Ascending aorta (tissue), 2 donors: Measurements from ENCODE around the gene CCL18. TPM values are rescaled to one million over a fixed set of nuclear protein-coding genes. Genes with fewer than 3 reads are reported as not detected.

Experiments used
- DNase-seq, 2 donors: peaks; one replicate each; pipeline ENCODE4 v3.0.0-alpha.2; 2019; ENCODE audit warnings: low spot score in 2 of 2
- H3K27ac ChIP-seq, 2 donors: fragments of 200-600 bp; sonication (generic); one replicate each; pipeline ENCODE4 v1.5.1; 2016 to 2017; ENCODE audit warnings: mild to moderate bottlenecking in 1 of 2
- H3K27me3 ChIP-seq: fragments of 200-600 bp; sonication (generic); one replicate; pipeline ENCODE4 v1.5.1; 2017
- H3K36me3 ChIP-seq, 2 donors: fragments of 200-600 bp; sonication (generic); one replicate each; pipeline ENCODE4 v1.5.1; 2016
- H3K4me1 ChIP-seq, 2 donors: fragments of 200-600 bp; sonication (generic); one replicate each; pipeline ENCODE4 v1.5.1; 2016 to 2017; ENCODE audit warnings: mild to moderate bottlenecking in 1 of 2
- H3K4me3 ChIP-seq, 2 donors: fragments of 200-600 bp; sonication (generic); one replicate each; pipeline ENCODE4 v1.5.1; 2016 to 2017; ENCODE audit warnings: mild to moderate bottlenecking in 1 of 2
- H3K9me3 ChIP-seq, 2 donors: fragments of 200-600 bp; sonication (generic); one replicate each; pipeline ENCODE4 v1.5.1; 2016
- CTCF ChIP-seq, 3 experiments: fragments of 200-600 bp in 2 of 3; fragments of 450-650 bp in 1 of 3; sonication (generic) in 2 of 3; IDR thresholded peaks; one replicate each; pipeline ENCODE4 v1.5.1; 2016 to 2019; ENCODE audit warnings: antibody characterized with exemption in 3 of 3, mild to moderate bottlenecking in 1 of 3, moderate library complexity in 1 of 3
- intact Hi-C: fragments of 100-400 bp; cut with DNase I; formaldehyde crosslinking; loops from one replicate; pipeline ENCODE4 v1.15.1; 2023
- total RNA-seq: library from RNA; depleted of rRNA; stranded (reverse); fragments of >200 nt; gene quantifications from one replicate; pipeline ENCODE4 v1.1.0, GENCODE V29; 2016

The CCL18 gene
- total RNA-seq, 1 donor from 2014 or later = not detected

GRCh38 chr17:36060816-36061215 is 3.3 kb upstream of the CCL18 start:
- Histone ChIP-seq H3K4me1 (no peaks in the 10 kb centered on the region), H3K9me3 (no peaks in the 10 kb centered on the region), H3K27me3 (no peaks in the 10 kb centered on the region), H3K4me3 (no peak overlapping the region), H3K36me3 (no peaks in the 10 kb centered on the region), H3K27ac (no peak overlapping the region)
- no peak for TF ChIP-seq CTCF (IDR thresholded peaks at IDR 0.05)
- DNase-seq = no peak
- intact Hi-C loops = no loop called here

GRCh38 chr17:36066365-36066985 is 2.4 kb downstream of the CCL18 start:
- Histone ChIP-seq H3K27ac (no peak overlapping the region), H3K4me3 (no peak overlapping the region), H3K36me3 (no peaks in the 10 kb centered on the region), H3K27me3 (no peaks in the 10 kb centered on the region), H3K9me3 (no peaks in the 10 kb centered on the region), H3K4me1 (no peaks in the 10 kb centered on the region)
- no peak for DNase-seq
- TF ChIP-seq CTCF (IDR thresholded peaks at IDR 0.05) = no peak
- intact Hi-C loops = no loop called here

- H3K4me3 ChIP-seq = no peak overlapping the region
- H3K9me3 ChIP-seq = no peaks in the 10 kb centered on the region
- DNase-seq = no peak
- intact Hi-C loops = no loop called here
- H3K4me1 ChIP-seq = no peaks in the 10 kb centered on the region
- H3K27ac ChIP-seq = no peak overlapping the region
- no peak for TF ChIP-seq CTCF (IDR thresholded peaks at IDR 0.05)
- no peaks in the 10 kb centered on the region for H3K36me3 ChIP-seq
- no peaks in the 10 kb centered on the region for H3K27me3 ChIP-seq
Measured at GRCh38 chr17:36068524-36068923, 4.5 kb downstream of the CCL18 start.

- Histone ChIP-seq H3K9me3 (no peaks in the 10 kb centered on the region), H3K4me1 (no peaks in the 10 kb centered on the region), H3K4me3 (no peak overlapping the region), H3K27me3 (no peaks in the 10 kb centered on the region), H3K36me3 (no peaks in the 10 kb centered on the region), H3K27ac (no peak overlapping the region)
- no peak for DNase-seq
- no peak for TF ChIP-seq CTCF (IDR thresholded peaks at IDR 0.05)
- intact Hi-C loops = no loop called here
Measured at GRCh38 chr17:36069136-36069535, 5.1 kb downstream of the CCL18 start.

GRCh38 chr17:36070427-36070826 is 6.4 kb downstream of the CCL18 start:
- intact Hi-C loops = no loop called here
- H3K36me3 ChIP-seq = no peaks in the 10 kb centered on the region
- TF ChIP-seq CTCF (IDR thresholded peaks at IDR 0.05) = no peak
- no peak overlapping the region for H3K27ac ChIP-seq
- no peaks in the 10 kb centered on the region for H3K27me3 ChIP-seq
- H3K4me1 ChIP-seq = no peaks in the 10 kb centered on the region
- no peak for DNase-seq
- no peaks in the 10 kb centered on the region for H3K9me3 ChIP-seq
- H3K4me3 ChIP-seq = no peak overlapping the region

GRCh38 chr17:36071751-36072150 is 7.7 kb downstream of the CCL18 start:
- no peak for TF ChIP-seq CTCF (IDR thresholded peaks at IDR 0.05)
- no peaks in the 10 kb centered on the region for H3K27me3 ChIP-seq
- no peaks in the 10 kb centered on the region for H3K9me3 ChIP-seq
- H3K4me3 ChIP-seq = no peak overlapping the region
- H3K4me1 ChIP-seq = no peaks in the 10 kb centered on the region
- no peak for DNase-seq
- H3K27ac ChIP-seq = no peak overlapping the region
- intact Hi-C loops = no loop called here
- no peaks in the 10 kb centered on the region for H3K36me3 ChIP-seq
